Activated CD4-positive, alpha-beta T cell treated with anti-CD3 and anti-CD28 coated beads for 4 hours (primary cell): ENCODE measurements around the gene CHRM4.
"Not testable (repeated sequence)": the region's sequence is repeated elsewhere in the genome, so short reads cannot be mapped to it uniquely, and the experiment has no call there.

Experiments
- DNase-seq, 2 donors: peaks; one replicate each; pipeline ENCODE4 v3.0.0-alpha.2; 2020

CHRM4 gene

GRCh38 chr11:46381819-46382645 is 9.5 kb downstream of the CHRM4 start:
- DNase-seq: no peak

- DNase-seq: peak in 1 of 2 donors; percentile 17
These were observed 10.3 kb downstream of the CHRM4 start, which contains the start of gene MDK for GRCh38 chr11:46381048-46381818. MDK (plus strand) TSS chr11:46381669; CDS start chr11:46382058, 389 bp downstream.

GRCh38 chr11:46380340-46381047 is 11.1 kb downstream of the CHRM4 start:
- DNase-seq: peak; percentile 61 to 69

- not testable (repeated sequence) for DNase-seq
These were observed 11.9 kb downstream of the CHRM4 start for GRCh38 chr11:46379482-46380293.

- no peak for DNase-seq
These were observed 12.6 kb downstream of the CHRM4 start for GRCh38 chr11:46378811-46379481.

- no peak for DNase-seq
These were observed 13.3 kb downstream of the CHRM4 start for GRCh38 chr11:46378296-46378695.

- no peak for DNase-seq
These were observed 13.7 kb downstream of the CHRM4 start for GRCh38 chr11:46377831-46378230.

GRCh38 chr11:46377290-46377689 is 14.3 kb downstream of the CHRM4 start:
- DNase-seq: no peak

- no peak for DNase-seq
These were observed 15.1 kb downstream of the CHRM4 start for GRCh38 chr11:46376258-46377050.

GRCh38 chr11:46375392-46376101 is 16.0 kb downstream of the CHRM4 start:
- no peak for DNase-seq

GRCh38 chr11:46374815-46375214 is 16.8 kb downstream of the CHRM4 start:
- no peak for DNase-seq

- no peak for DNase-seq
These were observed 17.5 kb downstream of the CHRM4 start for GRCh38 chr11:46373787-46374740.

GRCh38 chr11:46372501-46372900 is 19.1 kb downstream of the CHRM4 start:
- not testable (repeated sequence) for DNase-seq

- no peak for DNase-seq
These were observed 19.5 kb downstream of the CHRM4 start for GRCh38 chr11:46372086-46372485.

GRCh38 chr11:46371262-46371661 is 20.3 kb downstream of the CHRM4 start:
- DNase-seq: not testable (repeated sequence)

- DNase-seq: no peak
These were observed 21.3 kb downstream of the CHRM4 start for GRCh38 chr11:46370253-46370652.

GRCh38 chr11:46369458-46370152 is 22.0 kb downstream of the CHRM4 start:
- peak; percentile 54 to 56 for DNase-seq

- no peak for DNase-seq
These were observed 23.7 kb downstream of the CHRM4 start for GRCh38 chr11:46367916-46368267.
